Progenitor cell of endocrine pancreas (in vitro differentiated cells): ENCODE results near the gene COL3A1. TPM values are rescaled to one million over a fixed set of nuclear protein-coding genes. Genes with fewer than 3 reads are reported as not detected.

ENCODE experiments used
- DNase-seq: peaks from one replicate; pipeline ENCODE4 v3.0.0; 2021; ENCODE audit warnings: low spot score; ENCODE audit not compliant: unreplicated experiment
- H3K27ac Mint-ChIP-seq: 2 replicates; pipeline ENCODE4 v1.8.0; 2021; ENCODE audit warnings: mild to moderate bottlenecking, moderate library complexity, mixed read lengths
- H3K27me3 Mint-ChIP-seq: 2 replicates; pipeline ENCODE4 v1.8.0; 2021; ENCODE audit warnings: mixed read lengths
- H3K36me3 Mint-ChIP-seq: 2 replicates; pipeline ENCODE4 v1.8.0; 2022; ENCODE audit warnings: mixed read lengths; ENCODE audit not compliant: insufficient read depth
- H3K4me1 Mint-ChIP-seq: 2 replicates; pipeline ENCODE4 v1.8.0; 2021; ENCODE audit warnings: low read depth, mixed read lengths
- H3K4me3 Mint-ChIP-seq: 2 replicates; pipeline ENCODE4 v1.8.0; 2021; ENCODE audit warnings: low read depth, mild to moderate bottlenecking, moderate library complexity, mixed read lengths
- H3K9me3 Mint-ChIP-seq: 2 replicates; pipeline ENCODE4 v1.8.0; 2021; ENCODE audit warnings: low read depth, mixed read lengths
- total RNA-seq: library from RNA; stranded (reverse); gene quantifications from 2 replicates; pipeline ENCODE4 v1.2.1, GENCODE V29; 2021
- TF ChIP-seq, protein P1 (sequence below): fragments of 200-600 bp; sonication (generic); IDR thresholded peaks from one replicate; pipeline ENCODE4 v1.5.0; 2021; ENCODE audit warnings: antibody characterized with exemption, mild to moderate bottlenecking; ENCODE audit not compliant: unreplicated experiment

The COL3A1 gene
- total RNA-seq, 1 donor from 2014 or later, result 15.5 TPM

DNA sequence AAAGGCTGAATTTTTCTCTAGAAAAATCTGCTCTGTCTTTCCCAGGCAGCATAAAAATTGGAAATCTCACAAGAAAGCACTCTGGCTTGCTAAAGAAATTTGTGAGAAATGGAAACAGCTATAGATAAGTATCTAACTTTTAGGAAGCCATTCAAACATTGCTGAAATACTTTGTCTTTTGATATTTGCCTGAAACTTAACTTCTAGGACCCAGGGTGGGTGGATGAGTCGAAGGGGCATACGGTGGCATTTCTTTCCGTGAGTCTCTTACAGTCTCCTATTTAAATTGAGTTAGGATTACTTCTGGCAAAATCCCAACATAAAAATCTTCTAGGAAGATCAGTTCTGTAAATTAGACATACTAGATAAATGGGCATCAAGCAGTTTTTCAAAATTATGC lies 532 bp upstream of the COL3A1 start:
- H3K9me3 Mint-ChIP-seq, result no peaks in the 10 kb centered on the region
- H3K4me3 Mint-ChIP-seq, result no peak overlapping the region
- no peaks in the 10 kb centered on the region for H3K27me3 Mint-ChIP-seq
- no peaks in the 10 kb centered on the region for H3K4me1 Mint-ChIP-seq
- no peak overlapping the region for H3K27ac Mint-ChIP-seq
- TF ChIP-seq, protein P1, sequence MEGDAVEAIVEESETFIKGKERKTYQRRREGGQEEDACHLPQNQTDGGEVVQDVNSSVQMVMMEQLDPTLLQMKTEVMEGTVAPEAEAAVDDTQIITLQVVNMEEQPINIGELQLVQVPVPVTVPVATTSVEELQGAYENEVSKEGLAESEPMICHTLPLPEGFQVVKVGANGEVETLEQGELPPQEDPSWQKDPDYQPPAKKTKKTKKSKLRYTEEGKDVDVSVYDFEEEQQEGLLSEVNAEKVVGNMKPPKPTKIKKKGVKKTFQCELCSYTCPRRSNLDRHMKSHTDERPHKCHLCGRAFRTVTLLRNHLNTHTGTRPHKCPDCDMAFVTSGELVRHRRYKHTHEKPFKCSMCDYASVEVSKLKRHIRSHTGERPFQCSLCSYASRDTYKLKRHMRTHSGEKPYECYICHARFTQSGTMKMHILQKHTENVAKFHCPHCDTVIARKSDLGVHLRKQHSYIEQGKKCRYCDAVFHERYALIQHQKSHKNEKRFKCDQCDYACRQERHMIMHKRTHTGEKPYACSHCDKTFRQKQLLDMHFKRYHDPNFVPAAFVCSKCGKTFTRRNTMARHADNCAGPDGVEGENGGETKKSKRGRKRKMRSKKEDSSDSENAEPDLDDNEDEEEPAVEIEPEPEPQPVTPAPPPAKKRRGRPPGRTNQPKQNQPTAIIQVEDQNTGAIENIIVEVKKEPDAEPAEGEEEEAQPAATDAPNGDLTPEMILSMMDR, result no peak
- H3K36me3 Mint-ChIP-seq, result no peaks in the 10 kb centered on the region
- DNase-seq, result no peak

GRCh38 chr2:188975497-188976102 lies 1.4 kb downstream of the COL3A1 start:
- Mint-ChIP-seq H3K4me1 (no peaks in the 10 kb centered on the region), H3K27me3 (no peaks in the 10 kb centered on the region), H3K36me3 (no peaks in the 10 kb centered on the region), H3K4me3 (peak overlapping the region; percentile 31), H3K9me3 (no peaks in the 10 kb centered on the region), H3K27ac (no peak overlapping the region)
- TF ChIP-seq, protein P1, result no peak
- DNase-seq, result no peak

DNA sequence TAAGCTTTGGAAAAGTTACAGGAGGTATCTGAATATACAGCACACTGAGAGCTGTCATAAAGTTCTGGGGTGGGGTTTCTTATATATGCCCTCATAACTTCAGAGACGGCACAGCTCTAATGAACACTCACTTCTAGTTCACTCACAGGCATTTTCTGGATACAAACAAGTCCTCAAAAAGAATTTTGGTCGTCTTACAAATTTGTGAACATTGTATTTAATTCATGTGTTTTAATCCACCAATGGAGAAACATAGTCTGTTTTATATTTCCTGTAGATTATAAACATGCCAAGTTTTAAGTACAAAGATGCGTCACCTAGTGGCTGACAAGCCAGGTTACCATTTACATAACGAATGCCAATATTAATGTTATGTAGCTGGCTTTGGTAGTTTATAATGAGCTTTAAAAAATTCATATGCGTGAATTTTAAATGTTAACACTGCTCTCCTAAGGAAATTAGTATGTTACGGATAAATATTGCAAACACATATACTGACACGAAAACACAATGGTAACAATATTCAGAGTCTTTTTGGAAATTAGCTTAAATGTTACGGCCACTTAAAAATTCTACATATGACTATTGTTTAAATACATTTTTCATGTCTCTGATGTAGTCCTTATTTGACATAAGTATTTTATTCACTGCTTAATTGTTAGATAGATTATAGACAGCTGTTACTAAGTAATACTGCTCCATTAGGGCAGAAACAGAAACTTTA lies 2.5 kb downstream of the COL3A1 start:
- H3K36me3 Mint-ChIP-seq, result no peaks in the 10 kb centered on the region
- no peak for DNase-seq
- H3K9me3 Mint-ChIP-seq, result no peaks in the 10 kb centered on the region
- TF ChIP-seq, protein P1, result no peak
- no peak overlapping the region for H3K4me3 Mint-ChIP-seq
- H3K4me1 Mint-ChIP-seq, result no peaks in the 10 kb centered on the region
- no peaks in the 10 kb centered on the region for H3K27me3 Mint-ChIP-seq
- H3K27ac Mint-ChIP-seq, result no peak overlapping the region

GRCh38 chr2:188977317-188977716 lies 3.1 kb downstream of the COL3A1 start:
- no peaks in the 10 kb centered on the region for H3K36me3 Mint-ChIP-seq
- H3K27ac Mint-ChIP-seq, result no peak overlapping the region
- TF ChIP-seq, protein P1, result no peak
- DNase-seq, result no peak
- no peaks in the 10 kb centered on the region for H3K4me1 Mint-ChIP-seq
- H3K4me3 Mint-ChIP-seq, result no peak overlapping the region
- no peaks in the 10 kb centered on the region for H3K27me3 Mint-ChIP-seq
- no peaks in the 10 kb centered on the region for H3K9me3 Mint-ChIP-seq

GRCh38 chr2:188978291-188979081 lies 4.3 kb downstream of the COL3A1 start:
- H3K4me1 Mint-ChIP-seq, result no peaks in the 10 kb centered on the region
- no peak for DNase-seq
- H3K27me3 Mint-ChIP-seq, result no peaks in the 10 kb centered on the region
- H3K36me3 Mint-ChIP-seq, result no peaks in the 10 kb centered on the region
- H3K4me3 Mint-ChIP-seq, result no peak overlapping the region
- TF ChIP-seq, protein P1, result peak; percentile 21
- no peaks in the 10 kb centered on the region for H3K9me3 Mint-ChIP-seq
- H3K27ac Mint-ChIP-seq, result peak overlapping the region; percentile 17
